ENCODE results near the gene PLA2G4B.
"Not testable (repeated sequence)": the region's sequence is repeated elsewhere in the genome, so short reads cannot be mapped to it uniquely, and the experiment has no call there.

PLA2G4B gene

DNA sequence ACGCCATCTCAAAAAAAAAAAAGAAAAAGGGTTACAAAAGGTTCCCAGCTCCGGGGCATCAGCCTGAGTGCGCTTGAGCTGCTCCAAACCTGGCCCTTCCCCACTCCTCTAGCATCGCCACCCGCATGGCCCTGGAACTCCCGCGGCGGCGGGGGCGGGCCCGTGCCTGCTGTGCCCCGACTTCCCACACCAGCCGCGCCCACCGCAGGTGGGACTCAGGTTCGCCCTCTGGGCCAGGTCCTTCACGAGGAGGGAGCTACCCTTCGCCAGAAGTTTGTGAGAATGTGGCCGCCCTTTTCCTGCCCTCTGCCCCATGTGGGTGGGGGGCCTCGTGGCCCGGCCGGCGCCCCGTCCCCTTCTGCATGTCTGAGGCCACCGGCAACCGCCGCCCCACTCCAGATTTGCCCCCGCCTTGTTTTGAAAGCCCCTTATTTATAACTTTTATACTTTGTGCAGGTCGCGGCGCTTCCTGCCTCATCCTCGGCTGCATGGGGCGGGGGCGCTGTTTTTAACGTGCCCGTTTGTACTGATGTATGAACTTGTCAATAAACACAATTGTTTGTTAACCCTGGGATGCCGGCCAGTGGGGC is 11.3 kb upstream of the PLA2G4B start:
- peak overlapping the region; percentile 56 for H3K4me3 ChIP-seq (ENCODE audit: low read depth, low read length)
- TF ChIP-seq, protein P1, sequence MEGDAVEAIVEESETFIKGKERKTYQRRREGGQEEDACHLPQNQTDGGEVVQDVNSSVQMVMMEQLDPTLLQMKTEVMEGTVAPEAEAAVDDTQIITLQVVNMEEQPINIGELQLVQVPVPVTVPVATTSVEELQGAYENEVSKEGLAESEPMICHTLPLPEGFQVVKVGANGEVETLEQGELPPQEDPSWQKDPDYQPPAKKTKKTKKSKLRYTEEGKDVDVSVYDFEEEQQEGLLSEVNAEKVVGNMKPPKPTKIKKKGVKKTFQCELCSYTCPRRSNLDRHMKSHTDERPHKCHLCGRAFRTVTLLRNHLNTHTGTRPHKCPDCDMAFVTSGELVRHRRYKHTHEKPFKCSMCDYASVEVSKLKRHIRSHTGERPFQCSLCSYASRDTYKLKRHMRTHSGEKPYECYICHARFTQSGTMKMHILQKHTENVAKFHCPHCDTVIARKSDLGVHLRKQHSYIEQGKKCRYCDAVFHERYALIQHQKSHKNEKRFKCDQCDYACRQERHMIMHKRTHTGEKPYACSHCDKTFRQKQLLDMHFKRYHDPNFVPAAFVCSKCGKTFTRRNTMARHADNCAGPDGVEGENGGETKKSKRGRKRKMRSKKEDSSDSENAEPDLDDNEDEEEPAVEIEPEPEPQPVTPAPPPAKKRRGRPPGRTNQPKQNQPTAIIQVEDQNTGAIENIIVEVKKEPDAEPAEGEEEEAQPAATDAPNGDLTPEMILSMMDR (IDR thresholded peaks at IDR 0.05; ENCODE audit: borderline replicate concordance, insufficient read depth, low read depth, low read length) = no peak

DNA sequence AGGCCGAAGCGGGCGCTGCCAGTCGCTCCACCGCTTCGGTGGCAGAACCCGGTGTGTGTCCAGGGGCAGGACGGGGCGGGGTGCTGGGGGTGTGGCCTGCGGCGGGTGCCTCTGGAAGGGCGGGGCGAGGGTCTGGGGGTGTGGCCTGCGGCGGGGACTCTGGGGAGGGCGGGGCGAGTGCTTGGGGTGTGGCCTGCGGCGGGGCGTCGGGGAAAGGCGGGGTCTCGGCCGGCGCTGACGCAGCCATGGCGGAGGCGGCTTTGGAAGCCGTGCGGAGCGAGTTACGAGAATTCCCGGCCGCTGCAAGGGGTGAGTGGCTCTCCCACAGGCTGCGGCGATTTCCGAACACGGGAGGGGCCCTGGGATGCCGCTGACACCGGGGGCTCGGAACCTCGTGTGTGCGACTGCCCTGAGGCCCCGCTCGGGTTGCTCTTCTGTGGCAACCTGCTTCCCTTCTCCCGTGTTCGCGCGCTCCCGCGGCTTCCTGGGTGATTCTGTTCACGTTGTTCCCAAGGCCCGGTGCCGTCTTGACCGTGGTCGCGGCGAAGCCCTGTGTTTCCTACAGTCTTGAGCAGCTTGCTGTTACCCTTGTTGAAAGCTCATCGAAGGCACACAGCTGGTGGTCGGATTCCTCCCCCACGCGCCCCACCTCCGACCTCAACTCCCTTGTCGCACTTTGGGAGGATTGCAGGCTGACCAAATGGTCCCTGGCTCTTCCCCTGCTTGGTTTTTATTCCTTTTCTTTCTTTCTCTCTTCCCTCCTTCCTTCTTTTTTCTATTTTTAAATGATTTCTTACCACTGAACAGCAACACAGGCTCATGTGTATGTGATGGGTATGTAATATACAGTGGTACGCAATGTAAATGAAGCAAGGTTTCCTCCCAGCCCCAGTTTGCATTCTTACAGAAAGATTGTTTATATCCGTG is 10.5 kb upstream of the PLA2G4B start, which contains the start of gene JMJD7:
JMJD7 (plus strand) TSS at position 213 of the 927 bp plus-strand sequence; CDS start at position 246, 33 bp downstream.
- TF ChIP-seq, protein P1 (IDR thresholded peaks at IDR 0.05; ENCODE audit: borderline replicate concordance, insufficient read depth, low read depth, low read length) = no peak
- H3K4me3 ChIP-seq (ENCODE audit: low read depth, low read length) = peak within 1 kb of the TSS; percentile 99

DNA sequence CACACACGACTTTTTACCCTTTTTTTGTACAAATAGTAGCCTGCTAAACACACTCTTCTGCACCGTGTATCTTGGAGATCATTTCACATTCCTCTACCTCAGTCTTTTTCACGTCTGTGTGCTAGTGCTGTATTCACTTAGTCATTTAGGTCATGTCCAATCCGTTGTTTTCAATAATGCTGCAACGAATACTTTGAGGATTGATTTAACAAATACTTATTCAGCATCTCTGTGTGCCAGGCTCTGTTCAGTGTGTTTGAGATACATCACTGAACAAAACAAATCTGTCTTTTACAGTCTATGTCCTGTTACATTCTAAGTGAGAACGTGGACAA is 9.9 kb upstream of the PLA2G4B start:
- H3K4me3 ChIP-seq (ENCODE audit: low read depth, low read length) = no peak overlapping the region
- TF ChIP-seq, protein P1 (IDR thresholded peaks at IDR 0.05; ENCODE audit: borderline replicate concordance, insufficient read depth, low read depth, low read length) = no peak

DNA sequence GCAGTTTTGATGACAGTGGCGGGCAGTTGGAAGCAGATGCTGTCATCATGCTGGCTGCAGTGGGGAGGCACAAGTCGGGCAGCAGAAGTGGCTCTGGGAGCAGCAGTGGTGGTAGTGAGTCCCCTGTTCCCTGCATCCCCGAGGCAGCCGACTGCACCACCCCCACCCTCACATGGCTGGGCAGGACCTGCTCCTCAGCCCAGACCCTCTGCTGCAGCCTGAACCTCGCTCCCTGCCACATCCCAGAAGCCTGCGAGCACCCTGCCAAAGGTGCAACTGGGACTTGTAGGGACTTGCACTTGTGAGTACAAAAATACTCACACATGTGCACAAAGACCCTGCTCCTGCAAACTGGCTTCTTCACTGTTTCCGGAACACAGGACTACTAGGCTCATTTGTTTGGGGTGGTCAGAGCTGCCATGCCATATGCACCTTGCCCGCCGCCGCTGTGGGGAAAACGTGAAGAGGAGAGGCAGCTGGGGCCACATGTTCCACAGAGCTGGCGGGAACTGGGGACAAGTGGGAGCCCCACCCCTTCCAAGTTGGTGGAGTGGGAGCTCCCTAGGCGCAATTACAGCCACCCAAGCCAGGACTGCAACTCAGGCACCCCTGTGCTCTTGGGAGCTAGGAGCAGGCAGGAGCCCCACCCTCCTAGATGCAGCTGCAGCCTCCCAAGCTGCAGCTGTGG is 8.5 kb upstream of the PLA2G4B start:
- TF ChIP-seq, protein P1 (IDR thresholded peaks at IDR 0.05; ENCODE audit: borderline replicate concordance, insufficient read depth, low read depth, low read length) = no peak

DNA sequence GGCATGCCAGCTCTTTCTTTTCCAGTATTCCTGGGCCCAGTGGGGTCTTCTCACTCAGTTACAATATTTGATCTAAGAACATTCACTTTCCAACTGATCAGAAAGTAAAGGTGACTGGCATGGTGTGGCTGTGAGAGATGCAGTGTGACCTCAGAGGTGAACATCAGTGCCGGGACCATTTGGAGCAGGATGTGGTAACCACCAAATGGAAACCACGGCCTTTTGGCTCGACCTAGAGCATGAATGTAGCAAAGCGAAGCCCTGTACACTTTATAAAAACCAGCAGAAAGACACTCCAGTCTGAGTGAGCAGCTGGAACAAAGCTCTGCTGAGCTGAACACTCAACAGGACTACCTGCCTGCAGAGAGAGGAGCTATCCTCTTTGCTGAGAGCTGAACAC is 7.4 kb upstream of the PLA2G4B start:
- not testable (repeated sequence) for H3K4me3 ChIP-seq (ENCODE audit: low read depth, low read length)

More for the DNA sequence above, 8.5 kb upstream of the PLA2G4B start:
- H3K4me3 ChIP-seq (ENCODE audit: low read depth, low read length) = no peak overlapping the region

DNA sequence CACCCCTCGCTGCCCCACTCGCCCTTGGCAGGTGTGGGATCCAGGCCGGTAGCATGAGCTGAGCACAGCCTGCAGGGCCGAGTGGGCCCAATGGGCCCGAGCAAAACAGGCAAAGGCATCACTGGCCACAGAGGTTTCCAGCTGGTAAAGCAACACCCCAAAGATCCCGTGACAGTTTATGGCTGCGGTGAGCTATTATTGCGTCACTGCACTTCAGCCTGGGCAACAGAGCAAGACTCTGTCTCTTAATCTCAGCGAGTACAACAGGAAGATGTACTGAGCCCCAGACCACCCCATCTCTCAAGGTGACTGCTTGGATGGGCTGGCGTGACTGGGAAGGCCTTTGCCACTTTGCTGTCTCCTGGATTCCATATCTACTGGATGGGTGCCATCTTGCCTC is 6.4 kb upstream of the PLA2G4B start:
- H3K4me3 ChIP-seq (ENCODE audit: low read depth, low read length) = no peak overlapping the region
- TF ChIP-seq, protein P1 (IDR thresholded peaks at IDR 0.05; ENCODE audit: borderline replicate concordance, insufficient read depth, low read depth, low read length) = no peak

DNA sequence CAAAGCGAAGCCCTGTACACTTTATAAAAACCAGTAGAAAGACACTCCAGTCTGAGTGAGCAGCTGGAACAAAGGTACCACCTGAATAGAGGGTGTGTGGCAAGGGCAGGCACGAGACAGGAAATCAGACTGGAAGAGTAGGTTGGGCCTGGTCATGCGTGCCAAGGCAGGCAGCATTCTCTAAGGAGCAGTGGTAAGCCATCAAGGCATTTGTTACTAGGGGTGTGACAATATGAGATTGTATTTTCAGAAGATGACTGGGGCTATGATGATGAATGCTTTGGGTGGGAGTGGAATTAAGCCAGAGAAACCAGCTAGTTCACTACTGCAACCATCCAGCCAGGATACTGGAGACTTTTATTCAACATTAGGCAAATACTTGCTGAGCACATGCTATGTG is 5.8 kb upstream of the PLA2G4B start:
- H3K4me3 ChIP-seq (ENCODE audit: low read depth, low read length) = no peak overlapping the region
- TF ChIP-seq, protein P1 (IDR thresholded peaks at IDR 0.05; ENCODE audit: borderline replicate concordance, insufficient read depth, low read depth, low read length) = no peak
